Right lobe of liver (tissue), 6 donors: ENCODE measurements around the gene H3-3A. TPM values are rescaled to one million over a fixed set of nuclear protein-coding genes. Genes with fewer than 3 reads are reported as not detected.

Experiments
- ATAC-seq, 4 donors: fragments of 200-7000 bp; cut with Tn5 transposase; one replicate each; pipeline ENCODE4 v1.9.1; 2020; ENCODE audit warnings: mild to moderate bottlenecking in 4 of 4, moderate library complexity in 4 of 4
- DNase-seq, 3 donors: peaks; one replicate each; pipeline ENCODE4 v3.0.0-alpha.2; 2020
- H3K27ac ChIP-seq, 3 donors: fragments of 200-600 bp; one replicate each; pipeline ENCODE4 v1.8.0; 2022
- H3K27me3 ChIP-seq, 2 donors: fragments of 200-600 bp; one replicate each; pipeline ENCODE4 v1.8.0; 2022
- H3K36me3 ChIP-seq, 4 donors: fragments of 200-600 bp; sonication (generic) in 1 of 4; one replicate each; pipeline versions ENCODE4 v1.5.1 to v1.8.0; 2017 to 2022; ENCODE audit warnings: control low read depth in 1 of 4
- H3K4me1 ChIP-seq, 4 donors: fragments of 200-600 bp; sonication (generic) in 1 of 4; one replicate each; pipeline versions ENCODE4 v1.5.1 to v1.8.0; 2017 to 2022; ENCODE audit warnings: control low read depth in 1 of 4
- H3K4me3 ChIP-seq, 3 donors: fragments of 200-600 bp; one replicate each; pipeline ENCODE4 v1.8.0; 2022
- H3K9me3 ChIP-seq, 4 donors: fragments of 200-600 bp; sonication (generic) in 1 of 4; one replicate each; pipeline versions ENCODE4 v1.5.1 to v1.8.0; 2017 to 2022; ENCODE audit warnings: control low read depth in 1 of 4
- CTCF ChIP-seq, 4 donors: fragments of 200-600 bp in 3 of 4; fragments of 450-650 bp in 1 of 4; IDR thresholded peaks; one replicate each; pipeline versions ENCODE4 v1.5.1 to v1.8.0; 2016 to 2022; ENCODE audit warnings: antibody characterized with exemption in 4 of 4, mild to moderate bottlenecking in 2 of 4
- POLR2A ChIP-seq: fragments of 450-650 bp; IDR thresholded peaks from one replicate; pipeline ENCODE4 v1.6.1; 2017; ENCODE audit warnings: antibody characterized with exemption, mild to moderate bottlenecking
- WGBS: methylation state at CpG from one replicate; pipeline ENCODE4 v1.1.6; 2018; ENCODE audit warnings: low coverage, low lambda C conversion rate; ENCODE audit not compliant: insufficient coverage; ENCODE audit errors: missing lambda C conversion rate; 5-methylcytosine and 5-hydroxymethylcytosine counted together
- intact Hi-C, 2 donors: fragments of 100-400 bp; cut with DNase I; formaldehyde crosslinking; loops; one replicate each; pipeline versions ENCODE4 v1.11.2 to v1.14.1; 2022
- total RNA-seq, 6 experiments: library from RNA; depleted of rRNA in 2 of 6; stranded (reverse); fragments of >200 nt in 2 of 6; fragmentation: NEBNext Ultra II Directional in 3 of 6; extraction: Animal tissue kit (Norgen Biotek cat#: 25700) in 3 of 6; gene quantifications; one replicate each; pipeline versions ENCODE4 v1.1.0 to v1.2.4, GENCODE V29; 2016 to 2023
- donor health status: DM: no; HTN: yes; CAD: no.
- donor health status: DM: no; HTN: no; CAD: no.
- donor health status: DM: no; HTN: no; CAD: no.
- donor health status: DM: no; HTN: yes; CAD: no.
- donor health status: DM: no; HTN: yes; CAD: no.

The H3-3A gene
- total RNA-seq, 6 experiments from 2014 or later = 132 to 185 (median 156) TPM

- peaks cover 0 to 4% (median 0%) of the 10 kb centered on the region in 4 donors for H3K36me3 ChIP-seq
- no peaks in the 10 kb centered on the region for H3K9me3 ChIP-seq
- no peaks in the 10 kb centered on the region for H3K27me3 ChIP-seq
- DNase-seq (no peak), ATAC-seq (no peak)
- 73% methylated on average over 8 of the region's 9 CpGs for WGBS
- no peak overlapping the region for H3K4me3 ChIP-seq
- H3K4me1 ChIP-seq = peaks cover 0 to 4% (median 0%) of the 10 kb centered on the region in 4 donors
- H3K27ac ChIP-seq = no peak overlapping the region
- TF ChIP-seq CTCF (IDR thresholded peaks at IDR 0.05) (no peak), POLR2A (no peak)
- intact Hi-C loops = loop anchor here in 1 of 2 donors (5.0 kb wide), 1 partner anchor 39 kb away; no protein-coding TSS in a partner anchor
Observed at GRCh38 chr1:226078374-226078773, 15.9 kb downstream of the H3-3A start.

GRCh38 chr1:226082587-226082917 lies 20.0 kb downstream of the H3-3A start:
- DNase-seq = no peak
- H3K36me3 ChIP-seq = no peaks in the 10 kb centered on the region
- WGBS = 64% methylated on average over 7 of the region's 7 CpGs
- H3K4me1 ChIP-seq = peaks cover 0 to 4% (median 0%) of the 10 kb centered on the region in 4 donors
- no peak for TF ChIP-seq POLR2A
- no peak for TF ChIP-seq CTCF (IDR thresholded peaks at IDR 0.05)
- ATAC-seq = no peak
- no peaks in the 10 kb centered on the region for H3K27me3 ChIP-seq
- intact Hi-C loops = no loop called here
- H3K4me3 ChIP-seq = peak overlapping the region in 2 of 3 donors; percentile 64 to 78
- H3K9me3 ChIP-seq = no peaks in the 10 kb centered on the region
- no peak overlapping the region for H3K27ac ChIP-seq

GRCh38 chr1:226082959-226083301 lies 20.4 kb downstream of the H3-3A start:
- Histone ChIP-seq H3K36me3 (no peaks in the 10 kb centered on the region), H3K9me3 (no peaks in the 10 kb centered on the region), H3K4me1 (peaks cover 0 to 4% (median 0%) of the 10 kb centered on the region in 4 donors), H3K4me3 (peak overlapping the region; percentile 64 to 78 (median 72)), H3K27me3 (no peaks in the 10 kb centered on the region), H3K27ac (peak overlapping the region in 1 of 3 donors; percentile 34)
- TF ChIP-seq POLR2A (no peak), CTCF (IDR thresholded peaks at IDR 0.05) (no peak)
- intact Hi-C loops = no loop called here
- no CpG with 5 or more reads among the region's 23 CpGs for WGBS
- ATAC-seq (peak; percentile 72 to 74 (median 74)), DNase-seq (peak; percentile 56 to 73 (median 64))

GRCh38 chr1:226083302-226084101 lies 21.0 kb downstream of the H3-3A start:
- 0% methylated on average over 2 of the region's 75 CpGs for WGBS
- H3K9me3 ChIP-seq = no peaks in the 10 kb centered on the region
- TF ChIP-seq POLR2A (no peak), CTCF (IDR thresholded peaks at IDR 0.05) (no peak)
- H3K36me3 ChIP-seq = no peaks in the 10 kb centered on the region
- intact Hi-C loops = no loop called here
- peak; percentile 92 to 94 (median 93) for DNase-seq
- peak; percentile 96 to 98 (median 98) for ATAC-seq
- no peaks in the 10 kb centered on the region for H3K27me3 ChIP-seq
- peak overlapping the region in 2 of 3 donors; percentile 15 to 34 for H3K27ac ChIP-seq
- peak overlapping the region; percentile 64 to 78 (median 72) for H3K4me3 ChIP-seq
- H3K4me1 ChIP-seq = peaks cover 0 to 4% (median 0%) of the 10 kb centered on the region in 4 donors
